ENCODE results near the gene GRB7.

GRCh38 chr17:39754958-39755553 is 17.3 kb downstream of the GRB7 start:
- TF ChIP-seq CTCF (IDR thresholded peaks at IDR 0.05; ENCODE audit: low read depth, low read length), result no peak
- no peak for TF ChIP-seq POLR2A (IDR thresholded peaks at IDR 0.05; ENCODE audit: extremely low read depth, insufficient read length)
